Endothelial cell of umbilical vein (primary cell): ENCODE results near the gene LPIN1. TPM values are rescaled to one million over a fixed set of nuclear protein-coding genes. Genes with fewer than 3 reads are reported as not detected.

Source experiments
- BruUV-seq: library from RNA; stranded (reverse); fragments of 400-500 nt; replicated peaks from 2 replicates; lab custom pipeline; 2021; lab: Mats Ljungman, UMichigan
- CTCF ChIA-PET: fragments of 300-600, 350-600 bp; sonication (Branson Sonifier 250); formaldehyde crosslinking; loops from one replicate; lab custom pipeline; 2021; ENCODE audit warnings: antibody characterized with exemption, inconsistent platforms; lab: Charles Lee
- POLR2A ChIA-PET: fragments of 300-600, 350-600 bp; sonication (Branson Sonifier 250); formaldehyde crosslinking; loops from one replicate; lab custom pipeline; 2021; ENCODE audit warnings: antibody characterized with exemption, inconsistent platforms; lab: Charles Lee
- DNase-seq: peaks from one replicate; pipeline ENCODE4 v3.0.0-alpha.2; 2011; ENCODE audit warnings: low read depth, low spot score
- FAIRE-seq: peaks from 2 replicates; lab custom pipeline; 2011; peaks lifted over from hg19 to GRCh38; lab: Jason Lieb, UNC
- H2AFZ ChIP-seq: 2 replicates; pipeline ENCODE4 v1.6.0; 2012; ENCODE audit warnings: low read depth, low read length, control low read depth, inconsistent platforms
- H3K27ac ChIP-seq: 2 replicates; pipeline ENCODE4 v1.5.1; 2011; ENCODE audit warnings: low read depth, mild to moderate bottlenecking, control low read depth, low read length, moderate library complexity; ENCODE audit not compliant: insufficient read depth
- H3K27me3 ChIP-seq, 2 experiments: 2 replicates each; pipeline versions ENCODE4 v1.6.0 to v1.6.1; 2011; ENCODE audit warnings: low read length in 2 of 2, mixed read lengths in 1 of 2; ENCODE audit not compliant: control insufficient read depth in 2 of 2, insufficient read depth in 2 of 2
- H3K36me3 ChIP-seq, 2 experiments: 2 replicates in 1 of 2; 3 replicates in 1 of 2; pipeline ENCODE4 v1.5.1; 2011; ENCODE audit warnings: low read length in 2 of 2, mild to moderate bottlenecking in 1 of 2, moderate library complexity in 1 of 2; ENCODE audit not compliant: control insufficient read depth in 2 of 2, insufficient read depth in 2 of 2; ENCODE audit errors: extremely low read depth in 1 of 2
- H3K4me1 ChIP-seq: 3 replicates; pipeline ENCODE4 v1.5.1; 2011; ENCODE audit warnings: mild to moderate bottlenecking, low read length; ENCODE audit not compliant: control insufficient read depth, insufficient read depth; ENCODE audit errors: extremely low read depth
- H3K4me2 ChIP-seq: 2 replicates; pipeline ENCODE4 v1.6.1; 2011; ENCODE audit warnings: low read length, control low read depth, mixed read lengths; ENCODE audit not compliant: insufficient read depth
- H3K4me3 ChIP-seq, 3 experiments: fragments of 200-600 bp in 1 of 3; sonication (generic), shearing (Covaris generic) in 1 of 3; replicated peaks in 1 of 3; 2 replicates each; pipeline ENCODE4 v1.5.1; 2011 to 2016; ENCODE audit warnings: control low read depth in 3 of 3, low read length in 3 of 3, mild to moderate bottlenecking in 2 of 3, inconsistent platforms in 1 of 3, low read depth in 1 of 3, moderate library complexity in 1 of 3; ENCODE audit not compliant: insufficient read depth in 1 of 3
- H3K79me2 ChIP-seq: 2 replicates; pipeline ENCODE4 v1.6.0; 2012; ENCODE audit warnings: low read length, inconsistent platforms; ENCODE audit not compliant: control insufficient read depth, insufficient read depth
- H3K9ac ChIP-seq: replicated peaks from 2 replicates; pipeline ENCODE3; 2011; ENCODE audit warnings: low read length, control low read depth; ENCODE audit not compliant: insufficient read depth; ENCODE audit errors: extremely low read depth
- H3K9me1 ChIP-seq: replicated peaks from 3 replicates; pipeline ENCODE4 v1.6.0; 2011; ENCODE audit warnings: mild to moderate bottlenecking, low read length; ENCODE audit not compliant: control insufficient read depth, insufficient read depth; ENCODE audit errors: extremely low read depth
- H3K9me3 ChIP-seq: replicated peaks from 2 replicates; pipeline ENCODE4 v1.5.1; 2012; ENCODE audit warnings: low read length, inconsistent platforms; ENCODE audit not compliant: control insufficient read depth, insufficient read depth
- H4K20me1 ChIP-seq: replicated peaks from 2 replicates; pipeline ENCODE3; 2011; ENCODE audit warnings: mild to moderate bottlenecking, low read length; ENCODE audit not compliant: control insufficient read depth, insufficient read depth; ENCODE audit errors: extremely low read depth
- EZH2 ChIP-seq: IDR thresholded peaks from 2 replicates; pipeline ENCODE4 v1.6.1; 2012; ENCODE audit warnings: borderline replicate concordance, low read depth, mild to moderate bottlenecking, moderate library complexity, low read length, inconsistent platforms; ENCODE audit not compliant: severe bottlenecking
- FOS ChIP-seq: IDR thresholded peaks from 2 replicates; pipeline ENCODE4 v1.6.1; 2011; ENCODE audit warnings: mild to moderate bottlenecking, low read length, moderate library complexity, borderline replicate concordance; ENCODE audit not compliant: insufficient read depth
- POLR2A ChIP-seq: IDR thresholded peaks from 2 replicates; pipeline ENCODE4 v1.6.1; 2012; ENCODE audit warnings: low read depth, mild to moderate bottlenecking, control low read depth, low read length
- POLR2AphosphoS5 ChIP-seq: IDR thresholded peaks from 2 replicates; pipeline ENCODE4 v1.6.1; 2012; ENCODE audit warnings: low read depth, mild to moderate bottlenecking, control low read depth, low read length, moderate library complexity; ENCODE audit not compliant: insufficient read depth
- dilution Hi-C: fragments of 300-500 bp; cut with MboI; formaldehyde crosslinking; loops from one replicate; pipeline ENCODE4 v1.15.0; 2019; ENCODE audit warnings: low sequenced_read_pairs; ENCODE audit not compliant: extremely low pct_ligation_motif_present
- intact Hi-C: fragments of 100-400 bp; cut with micrococcal nuclease; formaldehyde crosslinking; loops from one replicate; pipeline ENCODE4 v1.10.0; 2022
- polyA plus RNA-seq, 4 experiments: library from polyadenylated mRNA; depleted of rRNA in 3 of 4; stranded (reverse) in 3 of 4; unstranded in 1 of 4; fragments of >200 nt; gene quantifications; 2 replicates each; pipeline versions ENCODE4 v1.2.1 to v1.2.3, GENCODE V29; 2011 to 2012; ENCODE audit warnings: missing spikeins in 1 of 4
- total RNA-seq: library from RNA; stranded (reverse); gene quantifications from 2 replicates; pipeline ENCODE4 v1.2.3, GENCODE V29; 2021
- TF ChIP-seq, protein P1 (sequence below), 2 donors: IDR thresholded peaks; 1 replicate in 1 of 2; 2 replicates in 1 of 2; pipeline ENCODE4 v1.5.1; 2011; ENCODE audit warnings: low read length in 2 of 2, mild to moderate bottlenecking in 2 of 2, moderate library complexity in 2 of 2, control low read depth in 1 of 2, inconsistent platforms in 1 of 2, low read depth in 1 of 2; ENCODE audit not compliant: insufficient read depth in 1 of 2; ENCODE audit errors: extremely low read depth in 1 of 2

The LPIN1 gene
- total and polyA plus RNA-seq, 2 donors (not counting 3 experiments of a cell fraction or from before 2014, with no cell fraction given) = 26.6 to 80.4 TPM

GRCh38 chr2:11863513-11864328 lies 117.3 kb downstream of the LPIN1 start:
- CTCF ChIA-PET = interaction anchor here (0.7 to 5.8 kb wide), 25 partner anchors 8 to 1143 kb away, joined by 3 to 51 read pairs (median 4); partner anchors contain the start of gene TRIB2

More at GRCh38 chr2:11863513-11864328, 117.3 kb downstream of the LPIN1 start:
- no peaks in the 10 kb centered on the region for H3K36me3 ChIP-seq
- no peak overlapping the region for H3K27ac ChIP-seq
- H3K9ac ChIP-seq = no peak overlapping the region
- DNase-seq (peak; percentile 88), FAIRE-seq (peak; percentile 91)
- no peaks in the 10 kb centered on the region for H3K9me1 ChIP-seq
- dilution Hi-C loops = no loop called here
- H3K79me2 ChIP-seq = no peaks in the 10 kb centered on the region
- BruUV-seq = no TSS peak
- H3K4me1 ChIP-seq = peaks cover 7% of the 10 kb centered on the region
- H3K4me2 ChIP-seq = peak overlapping the region; percentile 13
- H4K20me1 ChIP-seq = no peaks in the 10 kb centered on the region
- intact Hi-C loops = loop anchor here (1.0 to 10.0 kb wide), 12 partner anchors 33 to 1144 kb away; partner anchors contain the start of gene TRIB2
- TF ChIP-seq POLR2A = no peak
- TF ChIP-seq, protein P1, sequence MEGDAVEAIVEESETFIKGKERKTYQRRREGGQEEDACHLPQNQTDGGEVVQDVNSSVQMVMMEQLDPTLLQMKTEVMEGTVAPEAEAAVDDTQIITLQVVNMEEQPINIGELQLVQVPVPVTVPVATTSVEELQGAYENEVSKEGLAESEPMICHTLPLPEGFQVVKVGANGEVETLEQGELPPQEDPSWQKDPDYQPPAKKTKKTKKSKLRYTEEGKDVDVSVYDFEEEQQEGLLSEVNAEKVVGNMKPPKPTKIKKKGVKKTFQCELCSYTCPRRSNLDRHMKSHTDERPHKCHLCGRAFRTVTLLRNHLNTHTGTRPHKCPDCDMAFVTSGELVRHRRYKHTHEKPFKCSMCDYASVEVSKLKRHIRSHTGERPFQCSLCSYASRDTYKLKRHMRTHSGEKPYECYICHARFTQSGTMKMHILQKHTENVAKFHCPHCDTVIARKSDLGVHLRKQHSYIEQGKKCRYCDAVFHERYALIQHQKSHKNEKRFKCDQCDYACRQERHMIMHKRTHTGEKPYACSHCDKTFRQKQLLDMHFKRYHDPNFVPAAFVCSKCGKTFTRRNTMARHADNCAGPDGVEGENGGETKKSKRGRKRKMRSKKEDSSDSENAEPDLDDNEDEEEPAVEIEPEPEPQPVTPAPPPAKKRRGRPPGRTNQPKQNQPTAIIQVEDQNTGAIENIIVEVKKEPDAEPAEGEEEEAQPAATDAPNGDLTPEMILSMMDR (IDR thresholded peaks at IDR 0.05; ENCODE audit: extremely low read depth in 1 of 2, insufficient read depth in 1 of 2, low read depth in 1 of 2, low read length in 2 of 2) = peak; percentile 80 to 93
- TF ChIP-seq POLR2AphosphoS5 = no peak
- no peak for TF ChIP-seq EZH2
- TF ChIP-seq FOS = peak; percentile 6
- POLR2A ChIA-PET = interaction anchor here (0.7 kb wide), 2 partner anchors 808 to 1143 kb away, joined by 4 read pairs; no protein-coding TSS in a partner anchor
- no peaks in the 10 kb centered on the region for H3K9me3 ChIP-seq
- H3K27me3 ChIP-seq = peaks cover 3 to 11% of the 10 kb centered on the region in 2 experiments
- H2AFZ ChIP-seq = no peak overlapping the region
- no peak overlapping the region for H3K4me3 ChIP-seq
